Endothelial cell of hepatic sinusoid (primary cell): ENCODE measurements around the gene CHEK1.

Experiments
- in situ Hi-C: cut with HindIII; loops from 2 replicates; pipeline ENCODE4 v1.10.0; 2017; ENCODE audit warnings: low sequenced_read_pairs

CHEK1 gene

GRCh38 chr11:125625630-125626287 lies 796 bp downstream of the CHEK1 start:
- in situ Hi-C loops, result loop anchor here (5.0 kb wide), 1 partner anchor 252 kb away; no protein-coding TSS in a partner anchor

DNA sequence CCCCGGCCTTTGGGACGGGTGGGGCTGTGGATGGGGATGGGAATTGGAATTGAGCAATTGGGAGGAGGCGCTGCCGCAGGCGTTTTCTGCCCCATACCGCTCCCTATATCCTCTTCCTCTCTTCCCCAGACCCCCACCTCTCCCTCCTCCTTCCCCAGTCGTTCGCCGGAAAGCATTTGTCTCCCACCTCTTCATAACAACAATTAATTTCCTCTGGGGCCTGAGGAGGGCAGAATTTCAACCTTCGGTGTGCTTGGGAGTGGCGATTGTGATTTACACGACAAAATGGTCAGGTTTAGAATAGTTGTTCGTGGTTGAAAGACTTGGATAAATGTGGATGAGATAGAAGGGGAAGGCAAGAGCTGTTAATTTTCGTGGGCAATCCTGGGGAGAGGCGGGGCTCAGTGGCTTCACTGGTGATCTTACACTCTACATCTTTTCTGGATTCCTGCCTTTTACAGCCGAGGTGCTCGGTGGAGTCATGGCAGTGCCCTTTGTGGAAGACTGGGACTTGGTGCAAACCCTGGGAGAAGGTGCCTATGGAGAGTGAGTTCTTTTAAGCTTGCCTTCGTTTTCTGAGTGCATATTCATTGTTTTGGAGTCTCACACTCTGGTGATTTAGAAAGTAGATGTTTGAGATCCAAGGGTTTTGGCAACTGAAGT lies 1.5 kb downstream of the CHEK1 start:
- in situ Hi-C loops, result loop anchor here (5.0 kb wide), 1 partner anchor 251 kb away; no protein-coding TSS in a partner anchor

- in situ Hi-C loops, result loop anchor here (5.0 kb wide), 1 partner anchor 250 kb away; no protein-coding TSS in a partner anchor
Observed at GRCh38 chr11:125627236-125627910, 2.4 kb downstream of the CHEK1 start.

GRCh38 chr11:125637840-125638239 lies 12.9 kb downstream of the CHEK1 start:
- in situ Hi-C loops, result no loop called here

- in situ Hi-C loops, result no loop called here
Observed at GRCh38 chr11:125638315-125638714, 13.4 kb downstream of the CHEK1 start.

DNA sequence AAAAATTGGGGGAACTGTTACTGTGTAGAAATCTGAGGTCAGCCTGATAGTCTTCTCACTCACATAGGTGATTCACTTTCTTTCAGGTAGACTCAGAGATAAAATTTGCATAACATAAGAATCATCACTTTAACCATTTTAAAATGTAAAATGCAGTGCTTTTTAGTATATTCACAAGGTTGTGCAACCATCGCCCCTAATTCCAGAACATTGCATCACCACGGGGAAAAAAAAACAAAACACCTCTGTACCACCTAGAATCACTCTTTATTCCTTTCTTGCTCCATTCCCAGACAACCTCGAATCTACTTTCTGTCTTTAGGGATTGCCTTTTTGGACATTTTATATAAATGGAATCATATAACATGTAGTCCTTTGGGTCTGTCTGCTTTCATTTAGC lies 20.9 kb downstream of the CHEK1 start:
- in situ Hi-C loops, result no loop called here

- in situ Hi-C loops, result no loop called here
Observed at GRCh38 chr11:125649465-125650166, 24.7 kb downstream of the CHEK1 start.

DNA sequence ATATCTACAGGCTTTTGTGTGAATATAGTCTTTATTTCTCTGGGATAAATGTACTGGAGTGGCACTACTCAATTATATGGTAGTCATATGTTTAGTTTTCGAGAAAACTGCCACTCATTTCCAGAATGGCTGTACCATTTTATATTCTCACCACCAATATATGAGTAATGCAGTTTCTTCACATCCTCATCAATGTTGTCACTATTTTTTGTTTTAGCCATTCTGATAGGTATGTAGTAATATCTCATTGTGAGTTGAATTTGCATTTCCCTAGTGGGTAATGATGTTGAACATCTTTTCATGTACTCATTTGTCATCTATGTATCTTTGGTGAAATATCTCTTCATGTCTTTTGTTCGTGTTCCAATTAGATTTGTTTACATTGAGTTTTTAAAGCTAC lies 37.7 kb downstream of the CHEK1 start:
- in situ Hi-C loops, result no loop called here

DNA sequence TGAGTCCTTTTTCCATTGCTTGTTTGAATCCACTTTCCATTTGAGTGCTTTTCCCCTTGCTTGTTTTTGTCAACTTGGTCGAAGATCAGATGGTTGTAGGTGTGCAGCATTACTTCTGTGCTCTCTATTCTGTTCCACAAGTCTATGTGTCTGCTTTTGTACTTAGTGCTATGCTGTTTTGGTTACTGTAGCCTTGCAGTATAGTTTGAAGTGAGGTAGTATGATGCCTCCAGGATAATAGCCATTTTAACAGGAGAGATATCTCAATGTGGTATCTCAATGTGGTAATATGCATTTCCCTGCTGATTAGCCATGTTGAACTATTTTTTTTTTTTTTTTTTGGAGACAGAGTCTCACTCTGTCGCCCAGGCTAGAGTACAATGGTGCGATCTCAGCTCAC lies 38.9 kb downstream of the CHEK1 start:
- in situ Hi-C loops, result no loop called here

GRCh38 chr11:125667151-125667550 lies 42.2 kb downstream of the CHEK1 start:
- in situ Hi-C loops, result no loop called here

- in situ Hi-C loops, result no loop called here
Observed at GRCh38 chr11:125670172-125670571, 45.2 kb downstream of the CHEK1 start.

DNA sequence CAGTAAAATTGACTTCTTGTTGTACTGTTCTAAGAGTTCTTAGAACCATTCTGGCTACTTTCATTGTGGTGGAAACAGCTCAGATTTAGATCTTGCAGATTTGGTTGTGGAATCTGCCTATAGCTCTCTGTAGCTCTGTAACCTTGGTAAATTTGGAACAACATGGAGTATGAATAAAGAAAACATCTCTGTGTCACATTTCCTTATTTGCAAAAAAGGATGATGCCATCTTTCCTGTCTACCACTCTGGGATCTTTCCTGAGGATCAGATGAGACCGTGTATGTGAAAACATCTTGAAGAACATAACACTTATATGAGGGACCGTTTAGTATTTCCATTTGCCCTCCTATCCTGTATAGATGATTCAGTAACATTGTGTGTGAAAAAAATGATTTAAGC lies 46.6 kb downstream of the CHEK1 start:
- in situ Hi-C loops, result no loop called here

DNA sequence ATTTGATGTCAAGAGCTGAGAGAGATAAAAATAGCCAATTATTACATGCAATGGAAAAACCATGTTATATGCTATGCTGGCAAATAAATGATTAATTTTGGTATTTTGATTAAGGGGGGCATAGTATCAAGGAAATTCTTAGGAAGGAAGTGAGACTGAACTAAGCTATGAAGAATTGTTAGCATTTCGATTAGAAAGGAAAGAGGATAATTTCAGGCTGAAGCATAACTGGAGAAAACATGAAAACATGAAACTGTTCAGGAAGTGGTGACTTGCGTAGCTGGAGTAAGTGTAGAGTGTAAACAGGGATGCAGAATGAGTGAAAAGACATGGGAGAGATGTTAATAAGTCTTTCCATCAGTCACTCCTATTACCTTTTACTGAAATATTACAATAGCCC lies 49.2 kb downstream of the CHEK1 start:
- in situ Hi-C loops, result no loop called here

DNA sequence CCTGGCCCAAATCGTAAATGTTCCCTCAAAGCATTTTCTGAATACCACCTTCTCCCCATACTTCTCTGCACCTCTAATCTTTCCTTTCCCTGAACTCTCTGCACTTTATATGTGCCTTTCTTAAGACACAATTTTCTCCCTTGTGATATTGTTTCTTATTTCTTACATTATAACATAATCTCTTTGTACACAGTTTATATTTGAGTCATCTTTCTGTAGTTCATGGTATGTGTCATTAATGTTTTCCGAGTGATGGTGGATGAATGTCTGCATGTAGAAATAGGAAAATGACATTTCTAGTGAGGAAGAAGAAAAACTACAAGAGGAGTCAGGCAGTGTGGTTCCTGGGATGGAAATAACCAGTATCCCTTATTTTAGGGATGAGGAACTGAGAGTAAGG lies 50.2 kb downstream of the CHEK1 start:
- in situ Hi-C loops, result no loop called here

- in situ Hi-C loops, result no loop called here
Observed at GRCh38 chr11:125679397-125679796, 54.4 kb downstream of the CHEK1 start.

GRCh38 chr11:125679837-125680236 lies 54.9 kb downstream of the CHEK1 start:
- in situ Hi-C loops, result no loop called here

GRCh38 chr11:125680747-125681146 lies 55.8 kb downstream of the CHEK1 start, which contains the start of gene ACRV1:
ACRV1 (minus strand) TSS chr11:125680847; CDS start chr11:125680780, 67 bp downstream.
- in situ Hi-C loops, result no loop called here

GRCh38 chr11:125685228-125685627 lies 60.3 kb downstream of the CHEK1 start:
- in situ Hi-C loops, result no loop called here

- in situ Hi-C loops, result no loop called here
Observed at GRCh38 chr11:125688066-125688465, 63.1 kb downstream of the CHEK1 start.

GRCh38 chr11:125688632-125689031 lies 63.7 kb downstream of the CHEK1 start:
- in situ Hi-C loops, result no loop called here

DNA sequence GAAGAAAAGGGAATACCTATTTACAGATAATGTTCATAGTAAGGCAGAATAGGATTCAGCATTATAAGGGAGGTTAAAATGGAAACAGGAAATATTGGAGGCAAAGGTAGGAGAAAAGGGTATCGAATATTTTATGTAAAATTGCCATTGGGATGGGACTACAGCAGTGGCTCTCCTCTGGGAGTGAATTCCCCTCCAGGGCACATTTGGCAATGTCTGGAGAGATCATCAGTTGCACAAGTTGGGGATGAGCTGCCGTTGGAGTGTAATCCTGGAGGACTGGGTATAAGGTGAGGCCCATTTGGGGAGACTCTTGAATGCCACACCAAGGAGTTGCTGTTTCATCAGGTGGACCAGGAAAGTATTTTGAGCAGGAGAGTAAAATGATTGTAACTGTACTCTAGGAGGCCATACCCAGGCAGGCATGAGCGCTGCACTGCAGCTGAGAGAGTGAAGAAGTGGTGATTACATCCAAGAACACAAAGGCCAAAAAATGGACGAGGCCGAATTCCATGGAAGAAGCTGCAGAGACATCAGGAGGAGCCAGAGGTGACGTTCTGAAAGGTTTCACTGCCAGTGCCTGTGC lies 64.4 kb downstream of the CHEK1 start:
- in situ Hi-C loops, result no loop called here
